Upper lobe of left lung (tissue), 6 donors: ENCODE results near the gene ZNF778. TPM values are rescaled to one million over a fixed set of nuclear protein-coding genes. Genes with fewer than 3 reads are reported as not detected.
"Not testable (repeated sequence)": the region's sequence is repeated elsewhere in the genome, so short reads cannot be mapped to it uniquely, and the experiment has no call there.

Experiments
- ATAC-seq, 2 donors: fragments of 200-7000 bp; cut with Tn5 transposase; one replicate each; pipeline ENCODE4 v1.9.1; 2022; ENCODE audit warnings: mild to moderate bottlenecking in 2 of 2, moderate library complexity in 2 of 2; ENCODE audit not compliant: low FRiP score in 2 of 2
- DNase-seq, 2 donors: peaks; one replicate each; pipeline ENCODE4 v3.0.0-alpha.2; 2019 to 2020
- H3K27ac ChIP-seq, 4 donors: fragments of 200-600 bp; sonication (generic); one replicate each; pipeline ENCODE4 v1.5.1; 2016 to 2019
- H3K27me3 ChIP-seq, 4 donors: fragments of 200-600 bp; sonication (generic); one replicate each; pipeline ENCODE4 v1.5.1; 2017 to 2019
- H3K36me3 ChIP-seq, 4 donors: fragments of 200-600 bp; sonication (generic); one replicate each; pipeline ENCODE4 v1.5.1; 2016 to 2019
- H3K4me1 ChIP-seq, 4 donors: fragments of 200-600 bp; sonication (generic); one replicate each; pipeline ENCODE4 v1.5.1; 2018 to 2019
- H3K4me3 ChIP-seq, 4 donors: fragments of 200-600 bp; sonication (generic); one replicate each; pipeline ENCODE4 v1.5.1; 2017 to 2019; ENCODE audit warnings: mild to moderate bottlenecking in 2 of 4, moderate library complexity in 1 of 4
- H3K9me3 ChIP-seq, 4 donors: fragments of 200-600 bp; sonication (generic); one replicate each; pipeline ENCODE4 v1.5.1; 2018 to 2019
- CTCF ChIP-seq, 6 experiments: fragments of 450-650 bp in 4 of 6; fragments of 200-600 bp in 2 of 6; sonication (generic) in 2 of 6; IDR thresholded peaks; one replicate each; pipeline ENCODE4 v1.5.1; 2016 to 2019; ENCODE audit warnings: antibody characterized with exemption in 6 of 6
- EP300 ChIP-seq, 4 donors: sonication (generic); formaldehyde crosslinking; IDR thresholded peaks; one replicate each; pipeline ENCODE4 v1.5.1; 2017; ENCODE audit warnings: antibody characterized with exemption in 4 of 4, control low read depth in 2 of 4
- POLR2A ChIP-seq, 4 donors: fragments of 450-650 bp; IDR thresholded peaks; one replicate each; pipeline ENCODE4 v1.5.1; 2016 to 2017; ENCODE audit warnings: antibody characterized with exemption in 4 of 4, mild to moderate bottlenecking in 2 of 4
- POLR2AphosphoS5 ChIP-seq, 2 donors: sonication (generic); formaldehyde crosslinking; IDR thresholded peaks; one replicate each; pipeline ENCODE4 v1.5.1; 2017; ENCODE audit warnings: antibody characterized with exemption in 2 of 2
- WGBS, 2 donors: methylation state at CpG; one replicate each; pipeline ENCODE4 v1.1.5; 2017 to 2018; 5-methylcytosine and 5-hydroxymethylcytosine counted together
- total RNA-seq, 6 donors: library from RNA; depleted of rRNA in 4 of 6; stranded (reverse); fragments of >200 nt in 4 of 6; gene quantifications; one replicate each; pipeline versions ENCODE4 v1.1.0 to v1.2.1, GENCODE V29; 2016 to 2021
- donor health status: DM: no; HTN: no; CAD: no; lungs with moderate emphysema.
- donor health status: DM: no; HTN: yes; CAD: no; lungs with severe emphysema.

Gene ZNF778
- total RNA-seq, 6 donors from 2014 or later: 12.3 to 50.1 (median 17.7) TPM

DNA sequence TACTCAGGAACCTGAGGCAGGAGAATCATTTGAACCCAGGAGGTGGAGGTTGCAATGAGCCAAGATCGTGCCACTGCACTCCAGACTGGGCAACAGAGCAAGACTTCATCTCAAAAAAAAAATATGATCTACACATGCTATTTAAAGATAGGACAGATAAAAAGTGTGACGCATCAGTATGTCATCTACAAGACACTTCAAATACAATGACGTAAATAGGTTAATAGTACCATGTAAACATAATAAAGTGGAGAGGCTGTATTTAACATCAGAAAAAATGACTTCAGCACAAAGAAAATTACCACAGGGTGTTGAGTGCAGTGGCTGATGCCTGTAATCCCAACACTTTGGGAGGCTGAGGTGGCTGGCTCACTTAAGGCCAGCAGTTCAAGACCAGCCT is 20.2 kb downstream of the ZNF778 start:
- Histone ChIP-seq H3K9me3 (no peaks in the 10 kb centered on the region), H3K36me3 (peaks cover 0 to 13% (median 4%) of the 10 kb centered on the region in 4 donors), H3K4me3 (no peak overlapping the region), H3K27me3 (no peaks in the 10 kb centered on the region), H3K4me1 (peaks cover 10 to 21% (median 12%) of the 10 kb centered on the region in 4 donors), H3K27ac (no peak overlapping the region)
- WGBS, 2 donors: 89 to 95% methylated on average over 3 of the region's 3 CpGs
- TF ChIP-seq POLR2AphosphoS5 (IDR thresholded peaks at IDR 0.05): no peak
- TF ChIP-seq CTCF (IDR thresholded peaks at IDR 0.05): no peak
- TF ChIP-seq EP300 (IDR thresholded peaks at IDR 0.05): no peak
- TF ChIP-seq POLR2A (IDR thresholded peaks at IDR 0.05): no peak
- no peak for ATAC-seq
- DNase-seq: no peak

DNA sequence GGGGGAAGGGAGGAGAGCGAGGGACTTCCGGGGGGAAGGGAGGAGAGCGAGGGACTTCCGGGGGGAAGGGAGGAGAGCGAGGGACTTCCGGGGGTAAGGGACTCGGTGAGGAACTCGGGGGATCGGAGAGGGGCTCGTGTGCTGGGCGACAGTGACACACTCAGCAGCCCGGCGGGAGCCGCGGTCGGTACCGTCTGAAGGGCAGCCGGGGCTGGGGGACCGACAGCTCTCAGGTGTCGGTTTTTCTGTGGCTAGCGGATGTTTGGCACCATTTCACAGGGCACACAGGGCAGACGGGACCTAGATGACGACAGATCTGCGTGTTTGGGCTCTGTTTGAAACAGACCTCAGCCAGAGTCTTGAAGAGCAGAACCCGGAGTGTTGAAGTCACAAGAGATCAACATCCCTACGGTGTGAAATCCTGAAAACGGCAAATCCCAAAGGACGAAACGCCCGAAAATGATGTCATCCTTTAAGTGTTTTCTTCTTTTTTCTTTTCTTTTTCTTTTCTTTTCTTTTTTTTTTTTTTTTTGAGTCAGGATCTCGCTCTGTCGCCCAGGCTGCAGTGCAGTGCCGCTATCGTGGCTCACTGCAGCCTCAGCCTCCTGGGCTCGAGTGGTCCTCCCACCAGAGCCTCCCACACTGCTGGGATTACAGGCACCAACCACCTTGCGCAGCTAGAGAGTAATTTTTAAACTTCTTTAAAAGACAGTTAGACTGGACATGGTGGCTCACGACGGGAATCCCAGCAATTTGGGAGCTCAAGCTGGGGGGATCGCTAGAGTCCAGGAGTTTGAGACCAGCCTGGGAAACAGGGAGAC is 23.9 kb downstream of the ZNF778 start:
- ATAC-seq: peak; percentile 74 to 84
- peak overlapping the region; percentile 90 to 98 (median 96) for H3K27ac ChIP-seq
- TF ChIP-seq POLR2A (IDR thresholded peaks at IDR 0.05) (peak; percentile 44 to 91 (median 69)), CTCF (IDR thresholded peaks at IDR 0.05) (no peak), EP300 (IDR thresholded peaks at IDR 0.05) (no peak), POLR2AphosphoS5 (IDR thresholded peaks at IDR 0.05) (peak; percentile 78 to 79)
- DNase-seq: peak; percentile 70 to 92
- no peaks in the 10 kb centered on the region for H3K27me3 ChIP-seq
- H3K36me3 ChIP-seq: no peaks in the 10 kb centered on the region
- H3K9me3 ChIP-seq: no peaks in the 10 kb centered on the region
- peaks cover 10 to 28% (median 17%) of the 10 kb centered on the region in 4 donors for H3K4me1 ChIP-seq
- peak overlapping the region; percentile 57 to 70 (median 62) for H3K4me3 ChIP-seq
- 9 to 13% methylated on average over 26 to 34 of the region's 39 CpGs for WGBS, 2 donors

DNA sequence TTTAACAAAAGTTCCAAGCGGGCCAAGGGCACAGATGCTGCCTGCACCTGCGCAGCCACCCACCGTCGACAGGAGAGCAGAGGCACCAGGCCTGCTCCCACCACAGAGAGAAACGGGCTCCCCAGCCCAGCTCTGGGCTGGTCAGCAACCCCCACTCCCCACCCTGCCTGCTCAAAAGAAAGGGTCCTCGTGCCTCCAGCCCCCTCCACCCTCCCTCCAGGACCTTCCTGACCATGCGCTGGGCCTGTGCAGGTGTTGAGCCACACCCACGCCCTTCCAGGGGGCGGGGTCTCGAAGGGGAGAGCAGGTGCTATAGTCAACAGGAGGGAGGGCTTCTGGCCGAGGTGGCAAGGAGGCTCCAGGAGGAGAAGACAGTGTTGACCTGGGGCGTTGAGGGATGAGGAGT is 25.3 kb downstream of the ZNF778 start:
- Histone ChIP-seq H3K27me3 (no peaks in the 10 kb centered on the region), H3K9me3 (no peaks in the 10 kb centered on the region), H3K27ac (peak overlapping the region in 1 of 4 donors; percentile 86), H3K4me1 (peaks cover 17 to 38% (median 29%) of the 10 kb centered on the region in 4 donors), H3K4me3 (no peak overlapping the region), H3K36me3 (no peaks in the 10 kb centered on the region)
- DNase-seq: peak in 1 of 2 donors; percentile 32
- 45 to 61% methylated on average over 4 to 11 of the region's 12 CpGs for WGBS, 2 donors
- no peak for TF ChIP-seq CTCF (IDR thresholded peaks at IDR 0.05)
- no peak for TF ChIP-seq POLR2AphosphoS5 (IDR thresholded peaks at IDR 0.05)
- TF ChIP-seq POLR2A (IDR thresholded peaks at IDR 0.05): no peak
- TF ChIP-seq EP300 (IDR thresholded peaks at IDR 0.05): no peak
- no peak for ATAC-seq

DNA sequence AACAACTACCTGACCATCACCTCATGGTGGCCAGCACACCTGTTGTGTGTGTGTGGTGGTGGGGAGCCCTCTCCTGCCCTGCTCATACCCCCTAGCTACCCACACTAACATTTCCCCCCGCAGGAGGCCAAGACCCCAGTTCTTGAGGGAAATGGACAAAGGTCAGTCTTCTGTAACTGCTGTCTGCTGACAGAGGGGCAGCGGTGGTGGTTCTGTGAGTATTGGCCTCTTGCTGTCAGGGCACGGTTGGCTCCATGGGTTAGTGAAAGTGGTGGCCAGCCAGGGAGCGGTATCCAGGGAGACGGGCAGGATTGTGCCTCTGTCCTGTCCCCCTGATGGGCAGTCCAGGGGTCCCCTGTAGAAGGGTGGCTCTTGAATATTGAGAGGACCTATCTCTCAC is 26.2 kb downstream of the ZNF778 start:
- no peak for DNase-seq
- Histone ChIP-seq H3K27me3 (no peaks in the 10 kb centered on the region), H3K9me3 (peaks cover 0 to 3% (median 0%) of the 10 kb centered on the region in 4 donors), H3K36me3 (no peaks in the 10 kb centered on the region), H3K4me3 (no peak overlapping the region), H3K27ac (peak overlapping the region; percentile 53 to 86 (median 70)), H3K4me1 (peaks cover 20 to 42% (median 32%) of the 10 kb centered on the region in 4 donors)
- TF ChIP-seq POLR2A (IDR thresholded peaks at IDR 0.05) (no peak), CTCF (IDR thresholded peaks at IDR 0.05) (no peak), POLR2AphosphoS5 (IDR thresholded peaks at IDR 0.05) (no peak), EP300 (IDR thresholded peaks at IDR 0.05) (no peak)
- WGBS, 2 donors: 81 to 100% methylated on average over 1 to 3 of the region's 5 CpGs
- ATAC-seq: no peak

- not testable (repeated sequence) for H3K36me3 ChIP-seq, ATAC-seq, H3K4me3 ChIP-seq, H3K27me3 ChIP-seq, H3K9me3 ChIP-seq
- Histone ChIP-seq H3K27ac (peak overlapping the region; percentile 53 to 86 (median 70)), H3K4me1 (peaks cover 20 to 42% (median 32%) of the 10 kb centered on the region in 4 donors)
- DNase-seq: peak in 1 of 2 donors; percentile 46
- 62 to 75% methylated on average over 6 to 13 of the region's 13 CpGs for WGBS, 2 donors
These were observed 26.8 kb downstream of the ZNF778 start for GRCh38 chr16:89244264-89244663.
